HEK293 (cell line): ENCODE results near the gene MARVELD3.
"Not testable (repeated sequence)": the region's sequence is repeated elsewhere in the genome, so short reads cannot be mapped to it uniquely, and the experiment has no call there.

ENCODE experiments used
- CTCF ChIA-PET: fragments of 350-600 bp; formaldehyde crosslinking; extraction: SDS; loops from one replicate; lab custom pipeline; 2021; ENCODE audit warnings: antibody characterized with exemption; lab: Yijun Ruan, JAX
- POLR2A ChIA-PET: fragments of 300-600 bp; formaldehyde crosslinking; extraction: SDS; loops from one replicate; lab custom pipeline; 2020; ENCODE audit warnings: antibody characterized with exemption, inconsistent platforms; lab: Yijun Ruan, JAX
- H3K27ac ChIP-seq: fragments of 200-500 bp; sonication (Bioruptor generic); 2 replicates; pipeline ENCODE4 v1.5.1; 2014; ENCODE audit warnings: low read depth, low read length, control low read depth, inconsistent platforms; ENCODE audit errors: extremely low read depth
- H3K36me3 ChIP-seq, 2 experiments: fragments of 200-500 bp in 1 of 2; sonication (Bioruptor generic) in 1 of 2; 1 replicate in 1 of 2; 2 replicates in 1 of 2; pipeline ENCODE4 v1.5.1; 2014 to 2017; ENCODE audit warnings: inconsistent platforms in 2 of 2, low read length in 2 of 2; ENCODE audit not compliant: control insufficient read depth in 2 of 2, insufficient read depth in 1 of 2
- H3K4me1 ChIP-seq: fragments of 200-500 bp; sonication (Bioruptor generic); 2 replicates; pipeline ENCODE4 v1.5.1; 2014; ENCODE audit warnings: mild to moderate bottlenecking, low read length, inconsistent platforms; ENCODE audit not compliant: control insufficient read depth, insufficient read depth
- H3K4me3 ChIP-seq: 2 replicates; pipeline ENCODE4 v1.5.1; 2011; ENCODE audit warnings: low read depth, mild to moderate bottlenecking, control low read depth, low read length, moderate library complexity
- H3K9me3 ChIP-seq: fragments of 200-500 bp; sonication (Bioruptor generic); 2 replicates; pipeline ENCODE4 v1.5.1; 2014; ENCODE audit warnings: low read depth, low read length, inconsistent platforms; ENCODE audit not compliant: control insufficient read depth, insufficient read depth
- ATF2 ChIP-seq: fragments of 450-650 bp; formaldehyde crosslinking; IDR thresholded peaks from 2 replicates; pipeline ENCODE4 v1.5.1; 2016; ENCODE audit warnings: missing biosample characterization, missing genetic modification characterization, low read depth
- GLIS1 ChIP-seq: fragments of 450-650 bp; formaldehyde crosslinking; IDR thresholded peaks from 2 replicates; pipeline ENCODE4 v1.5.1; 2016; ENCODE audit warnings: missing biosample characterization, missing genetic modification characterization
- KLF1 ChIP-seq: fragments of 450-650 bp; formaldehyde crosslinking; IDR thresholded peaks from 2 replicates; pipeline ENCODE4 v1.5.1; 2016; ENCODE audit warnings: missing biosample characterization, missing genetic modification characterization
- OSR2 ChIP-seq: fragments of 450-650 bp; formaldehyde crosslinking; IDR thresholded peaks from 2 replicates; pipeline ENCODE4 v1.5.1; 2016; ENCODE audit warnings: missing biosample characterization, missing genetic modification characterization
- PRDM10 ChIP-seq: fragments of 450-650 bp; formaldehyde crosslinking; IDR thresholded peaks from 2 replicates; pipeline ENCODE4 v1.5.1; 2016; ENCODE audit warnings: missing biosample characterization, missing genetic modification characterization
- SCRT1 ChIP-seq: fragments of 450-650 bp; formaldehyde crosslinking; IDR thresholded peaks from 2 replicates; pipeline ENCODE4 v1.5.1; 2016; ENCODE audit warnings: missing biosample characterization, missing genetic modification characterization, borderline replicate concordance
- SP7 ChIP-seq: fragments of 450-650 bp; formaldehyde crosslinking; IDR thresholded peaks from 2 replicates; pipeline ENCODE4 v1.5.1; 2016; ENCODE audit warnings: missing biosample characterization, missing genetic modification characterization
- ZBTB1 ChIP-seq: fragments of 450-650 bp; formaldehyde crosslinking; IDR thresholded peaks from 2 replicates; pipeline ENCODE4 v1.5.1; 2016; ENCODE audit warnings: missing biosample characterization, missing genetic modification characterization
- ZNF133 ChIP-seq: fragments of 450-650 bp; formaldehyde crosslinking; IDR thresholded peaks from 2 replicates; pipeline ENCODE4 v1.5.1; 2016; ENCODE audit warnings: missing biosample characterization, missing genetic modification characterization
- ZNF362 ChIP-seq: fragments of 450-650 bp; formaldehyde crosslinking; IDR thresholded peaks from 2 replicates; pipeline ENCODE4 v1.5.1; 2016; ENCODE audit warnings: missing biosample characterization, missing genetic modification characterization
- ZNF37A ChIP-seq: fragments of 450-650 bp; IDR thresholded peaks from 2 replicates; pipeline ENCODE4 v1.5.1; 2018; ENCODE audit warnings: missing biosample characterization, missing genetic modification characterization
- ZNF658 ChIP-seq: fragments of 450-650 bp; formaldehyde crosslinking; IDR thresholded peaks from 2 replicates; pipeline ENCODE4; 2016; ENCODE audit warnings: missing biosample characterization, missing genetic modification characterization
- ZNF747 ChIP-seq: fragments of 450-650 bp; formaldehyde crosslinking; IDR thresholded peaks from 2 replicates; pipeline ENCODE4 v1.5.1; 2016; ENCODE audit warnings: missing biosample characterization, missing genetic modification characterization
- ZNF791 ChIP-seq: fragments of 450-650 bp; formaldehyde crosslinking; IDR thresholded peaks from 2 replicates; pipeline ENCODE4 v1.5.1; 2016; ENCODE audit warnings: missing biosample characterization, missing genetic modification characterization
- ZNF837 ChIP-seq: fragments of 450-650 bp; formaldehyde crosslinking; IDR thresholded peaks from 2 replicates; pipeline ENCODE4 v1.5.1; 2016; ENCODE audit warnings: missing biosample characterization, missing genetic modification characterization
- ZXDB ChIP-seq: fragments of 450-650 bp; formaldehyde crosslinking; IDR thresholded peaks from 2 replicates; pipeline ENCODE4 v1.5.1; 2016; ENCODE audit warnings: missing biosample characterization, missing genetic modification characterization

MARVELD3 gene

GRCh38 chr16:71584543-71585317 is 41.3 kb upstream of the MARVELD3 start:
- TF ChIP-seq KLF1 (no peak), ZBTB1 (tag by site-specific recombination) (no peak), PRDM10 (tag by site-specific recombination) (no peak), ZNF791 (tag by site-specific recombination) (no peak), ZNF658 (tag by site-specific recombination) (no peak), ZNF133 (tag by site-specific recombination) (no peak), SCRT1 (no peak)
- TF ChIP-seq, all 188 proteins: peak for 0
- CTCF ChIA-PET = interaction anchor here (1.2 to 1.7 kb wide), 2 partner anchors 8 to 23 kb away, joined by 5 read pairs; no protein-coding TSS in a partner anchor
- Histone ChIP-seq H3K27ac (no peak overlapping the region), H3K36me3 (no peaks in the 10 kb centered on the region), H3K4me1 (no peaks in the 10 kb centered on the region), H3K9me3 (no peaks in the 10 kb centered on the region), H3K4me3 (no peak overlapping the region)
- POLR2A ChIA-PET = no interaction called here

- no peaks in the 10 kb centered on the region for H3K36me3 ChIP-seq
- ChIA-PET POLR2A (no interaction called here), CTCF (interaction anchor here (2.6 kb wide), 1 partner anchor 26 kb away, joined by 11 read pairs; no protein-coding TSS in a partner anchor)
- H3K4me3 ChIP-seq = no peak overlapping the region
- H3K4me1 ChIP-seq = no peaks in the 10 kb centered on the region
- H3K27ac ChIP-seq = no peak overlapping the region
- H3K9me3 ChIP-seq = no peaks in the 10 kb centered on the region
- TF ChIP-seq SP7 (tag by site-specific recombination) (no peak), ZXDB (no peak), ZNF37A (tag by site-specific recombination) (no peak), ZNF837 (tag by site-specific recombination) (no peak), ZNF362 (tag by site-specific recombination) (no peak), OSR2 (no peak), GLIS1 (no peak), ZNF747 (tag by site-specific recombination) (no peak), ATF2 (tag by site-specific recombination) (no peak)
Observed at GRCh38 chr16:71585318-71585703, 40.7 kb upstream of the MARVELD3 start.

GRCh38 chr16:71589334-71589733 is 36.6 kb upstream of the MARVELD3 start:
- CTCF ChIA-PET, POLR2A ChIA-PET, H3K4me3 ChIP-seq, H3K27ac ChIP-seq, H3K36me3 ChIP-seq, H3K9me3 ChIP-seq, H3K4me1 ChIP-seq: not testable (repeated sequence)

- CTCF ChIA-PET, H3K27ac ChIP-seq, H3K4me3 ChIP-seq, H3K9me3 ChIP-seq, POLR2A ChIA-PET, H3K4me1 ChIP-seq, H3K36me3 ChIP-seq: not testable (repeated sequence)
Observed at GRCh38 chr16:71590071-71590470, 35.9 kb upstream of the MARVELD3 start.
